Measurements from ENCODE around the gene SESN1. TPM values are rescaled to one million over a fixed set of nuclear protein-coding genes. Genes with fewer than 3 reads are reported as not detected.
A peak's percentile ranks its signal among the peaks of the same experiment; 100 is the strongest.
"Not testable (repeated sequence)": the region's sequence is repeated elsewhere in the genome, so short reads cannot be mapped to it uniquely, and the experiment has no call there.

The SESN1 gene
- total RNA-seq: 100 to 1,000 TPM in 3 of 4 donors, 10 to 100 TPM in 1; 73.3 to 253 (median 128) TPM

DNA sequence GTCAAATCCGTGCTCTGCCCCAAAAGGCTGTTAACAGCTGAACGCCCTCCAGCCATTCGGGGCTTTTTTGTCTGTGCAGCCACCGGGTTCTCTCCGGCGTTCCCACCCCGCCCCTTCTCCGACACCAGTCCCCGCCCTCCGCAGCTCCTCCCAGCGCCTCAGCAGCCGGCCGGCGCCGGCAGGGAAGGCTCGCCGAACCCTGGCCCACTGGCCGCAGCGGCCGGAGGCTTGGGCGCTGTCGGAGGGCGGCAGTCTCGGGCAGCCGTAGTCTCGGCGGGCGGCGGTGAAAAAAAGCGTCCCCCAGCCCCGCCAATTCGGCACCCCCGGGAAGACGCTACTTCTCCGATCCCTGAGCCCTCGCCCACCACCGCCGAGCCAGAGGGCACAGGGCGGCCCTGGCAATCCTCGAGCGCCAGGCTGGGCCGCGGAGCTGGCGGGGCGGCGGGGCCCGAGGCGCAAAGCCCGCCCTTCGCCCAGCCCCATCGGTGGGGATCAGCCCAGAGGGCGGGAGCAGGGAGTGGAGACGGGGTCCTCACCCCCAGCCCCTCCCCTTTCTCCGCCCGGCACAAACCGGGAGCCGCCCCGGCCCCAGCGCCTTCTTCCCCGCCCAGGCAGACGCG, at the start of gene SESN1:
TSS of gene SESN1 (minus strand) at position 431 of the 620 bp plus-strand sequence. CDS start 773 bp downstream, outside the sequence.
- H3K27me3 ChIP-seq: no peaks in the 10 kb centered on the region
- H3K36me3 ChIP-seq: no peaks in the 10 kb centered on the region
- H3K4me3 ChIP-seq: peak within 1 kb of the TSS; percentile 67 to 90 (median 82)
- H3K27ac ChIP-seq: peak within 1 kb of the TSS; percentile 93 to 98 (median 96)
- H3K4me1 ChIP-seq: peaks cover 20 to 49% of the 10 kb centered on the region in 2 donors
- in situ Hi-C loops (cut with MboI; ENCODE audit: low sequenced_read_pairs in 4 of 4): loop anchor here in 3 of 4 donors (5.0 to 25.0 kb wide), 3 partner anchors 288 to 432 kb away; partner anchors contain the start of gene CD164 (in 3 of the 3)
- peak; percentile 55 to 60 for ATAC-seq
- intact Hi-C loops (cut with DNase I; ENCODE audit: low total_unique reads): loop anchor here (1.0 to 10.0 kb wide), 11 partner anchors 78 to 1420 kb away; partner anchors contain the start of genes OSTM1, PPIL6, SMPD2 and SNX3
- DNase-seq: peak; percentile 93 to 97
- H3K9me3 ChIP-seq: no peaks in the 10 kb centered on the region
- TF ChIP-seq, protein P1, sequence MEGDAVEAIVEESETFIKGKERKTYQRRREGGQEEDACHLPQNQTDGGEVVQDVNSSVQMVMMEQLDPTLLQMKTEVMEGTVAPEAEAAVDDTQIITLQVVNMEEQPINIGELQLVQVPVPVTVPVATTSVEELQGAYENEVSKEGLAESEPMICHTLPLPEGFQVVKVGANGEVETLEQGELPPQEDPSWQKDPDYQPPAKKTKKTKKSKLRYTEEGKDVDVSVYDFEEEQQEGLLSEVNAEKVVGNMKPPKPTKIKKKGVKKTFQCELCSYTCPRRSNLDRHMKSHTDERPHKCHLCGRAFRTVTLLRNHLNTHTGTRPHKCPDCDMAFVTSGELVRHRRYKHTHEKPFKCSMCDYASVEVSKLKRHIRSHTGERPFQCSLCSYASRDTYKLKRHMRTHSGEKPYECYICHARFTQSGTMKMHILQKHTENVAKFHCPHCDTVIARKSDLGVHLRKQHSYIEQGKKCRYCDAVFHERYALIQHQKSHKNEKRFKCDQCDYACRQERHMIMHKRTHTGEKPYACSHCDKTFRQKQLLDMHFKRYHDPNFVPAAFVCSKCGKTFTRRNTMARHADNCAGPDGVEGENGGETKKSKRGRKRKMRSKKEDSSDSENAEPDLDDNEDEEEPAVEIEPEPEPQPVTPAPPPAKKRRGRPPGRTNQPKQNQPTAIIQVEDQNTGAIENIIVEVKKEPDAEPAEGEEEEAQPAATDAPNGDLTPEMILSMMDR (IDR thresholded peaks at IDR 0.05 in 4 of 5, conservative IDR thresholded peaks at IDR 0.05 in 1 of 5): no peak
- TF ChIP-seq POLR2A (IDR thresholded peaks at IDR 0.05): peak; percentile 95 to 98

DNA sequence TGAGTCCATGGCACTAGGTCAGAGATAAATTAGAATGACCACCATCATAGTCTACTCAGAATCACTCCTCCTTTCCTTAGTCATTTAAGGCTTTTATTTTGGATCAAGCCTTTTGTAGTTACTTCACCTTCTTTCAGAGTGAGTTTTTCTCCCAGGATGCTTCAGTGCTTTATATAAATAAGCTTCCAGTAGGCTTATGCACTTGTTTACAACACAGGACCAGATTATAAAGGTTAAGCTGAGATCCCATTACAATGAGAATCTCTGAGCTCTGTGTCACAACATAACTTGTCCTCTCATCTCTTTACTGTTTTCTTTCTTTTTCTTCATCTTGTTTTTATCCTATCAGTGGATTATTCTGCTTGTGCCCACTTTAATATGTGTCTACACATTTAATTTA, 48.5 kb upstream of the SESN1 start:
- intact Hi-C loops (cut with DNase I; ENCODE audit: low total_unique reads): no loop called here
- in situ Hi-C loops (cut with MboI; ENCODE audit: low sequenced_read_pairs in 4 of 4): loop anchor here in 1 of 4 donors (25.0 kb wide), 1 partner anchor 544 kb away; the partner anchor contains the start of genes AK9 and FIG4
- TF ChIP-seq, protein P1 (IDR thresholded peaks at IDR 0.05 in 4 of 5, conservative IDR thresholded peaks at IDR 0.05 in 1 of 5): no peak
- no peak for TF ChIP-seq POLR2A (IDR thresholded peaks at IDR 0.05)
- Histone ChIP-seq H3K27me3 (no peaks in the 10 kb centered on the region), H3K4me3 (no peak overlapping the region), H3K36me3 (peaks cover 0 to 16% of the 10 kb centered on the region in 2 donors), H3K4me1 (peaks cover 0 to 5% of the 10 kb centered on the region in 2 donors), H3K27ac (no peak overlapping the region), H3K9me3 (no peaks in the 10 kb centered on the region)
- DNase-seq (no peak), ATAC-seq (no peak)

DNA sequence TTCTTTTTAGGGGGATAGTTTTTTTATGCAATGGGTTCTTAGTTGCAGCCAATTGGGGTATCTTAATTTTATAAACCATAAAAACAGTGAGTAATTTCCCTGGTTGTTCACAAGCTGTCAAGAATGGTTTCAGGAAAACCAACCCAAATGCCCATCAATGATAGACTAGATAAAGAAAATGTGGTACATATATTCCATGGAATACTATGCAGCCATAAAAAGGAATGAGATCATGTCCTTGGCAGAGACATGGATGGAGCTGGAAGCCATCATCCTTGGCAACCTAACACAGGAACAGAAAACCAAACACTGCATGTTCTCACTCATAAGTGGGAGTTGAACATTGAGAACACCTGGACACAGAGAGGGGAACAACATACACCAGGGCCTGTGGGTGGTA, 47.4 kb upstream of the SESN1 start:
- intact Hi-C loops (cut with DNase I; ENCODE audit: low total_unique reads); ATAC-seq; H3K9me3 ChIP-seq; H3K4me1 ChIP-seq; H3K27me3 ChIP-seq; H3K27ac ChIP-seq; DNase-seq; H3K4me3 ChIP-seq: not testable (repeated sequence)
- in situ Hi-C loops (cut with MboI; ENCODE audit: low sequenced_read_pairs in 4 of 4): loop anchor here in 1 of 4 donors (25.0 kb wide), 1 partner anchor 545 kb away; the partner anchor contains the start of genes AK9 and FIG4
- peaks cover 0 to 16% of the 10 kb centered on the region in 2 donors for H3K36me3 ChIP-seq

GRCh38 chr6:109139109-109139508, 44.5 kb upstream of the SESN1 start:
- Histone ChIP-seq H3K9me3 (no peaks in the 10 kb centered on the region), H3K36me3 (peaks cover 0 to 16% of the 10 kb centered on the region in 2 donors), H3K4me3 (no peak overlapping the region), H3K27ac (no peak overlapping the region), H3K27me3 (no peaks in the 10 kb centered on the region), H3K4me1 (peaks cover 0 to 5% of the 10 kb centered on the region in 2 donors)
- in situ Hi-C loops (cut with MboI; ENCODE audit: low sequenced_read_pairs in 4 of 4): loop anchor here in 1 of 4 donors (25.0 kb wide), 1 partner anchor 548 kb away; the partner anchor contains the start of genes AK9 and FIG4
- DNase-seq: no peak
- intact Hi-C loops (cut with DNase I; ENCODE audit: low total_unique reads): no loop called here
- ATAC-seq: no peak
- TF ChIP-seq, protein P1 (IDR thresholded peaks at IDR 0.05 in 4 of 5, conservative IDR thresholded peaks at IDR 0.05 in 1 of 5): no peak
- TF ChIP-seq POLR2A (IDR thresholded peaks at IDR 0.05): no peak

DNA sequence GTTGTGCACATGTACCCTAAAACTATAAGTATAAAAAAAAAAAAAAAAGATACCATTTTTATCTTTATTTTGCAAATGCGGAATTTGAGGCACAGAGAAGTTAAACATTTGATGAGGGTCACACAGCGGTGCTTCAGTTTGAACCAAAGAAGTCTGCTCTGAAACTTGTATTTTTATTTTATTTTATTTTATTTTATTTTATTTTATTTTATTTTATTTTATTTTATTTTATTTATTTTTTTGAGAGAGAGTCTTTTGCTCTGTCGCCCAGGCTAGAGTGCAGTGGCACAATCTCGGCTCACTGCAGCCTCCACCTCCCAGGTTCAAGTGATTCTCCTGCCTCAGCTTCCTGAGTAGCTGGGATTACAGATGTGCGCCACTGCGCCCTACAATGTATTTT, 41.9 kb upstream of the SESN1 start:
- H3K27ac ChIP-seq: not testable (repeated sequence)

GRCh38 chr6:109136039-109136438, 41.4 kb upstream of the SESN1 start:
- ATAC-seq; H3K4me3 ChIP-seq; intact Hi-C loops (cut with DNase I; ENCODE audit: low total_unique reads): not testable (repeated sequence)

More for the DNA sequence above, 41.9 kb upstream of the SESN1 start:
- intact Hi-C loops (cut with DNase I; ENCODE audit: low total_unique reads); H3K4me1 ChIP-seq; H3K27me3 ChIP-seq; DNase-seq; ATAC-seq; H3K9me3 ChIP-seq; H3K4me3 ChIP-seq: not testable (repeated sequence)
- peaks cover 0 to 15% of the 10 kb centered on the region in 2 donors for H3K36me3 ChIP-seq
- in situ Hi-C loops (cut with MboI; ENCODE audit: low sequenced_read_pairs in 4 of 4): loop anchor here in 1 of 4 donors (25.0 kb wide), 1 partner anchor 551 kb away; the partner anchor contains the start of genes AK9 and FIG4

GRCh38 chr6:109135600-109135999, 41.0 kb upstream of the SESN1 start:
- ATAC-seq; H3K27ac ChIP-seq; H3K4me1 ChIP-seq; DNase-seq; H3K9me3 ChIP-seq; H3K36me3 ChIP-seq; H3K27me3 ChIP-seq; intact Hi-C loops (cut with DNase I; ENCODE audit: low total_unique reads); H3K4me3 ChIP-seq: not testable (repeated sequence)
- in situ Hi-C loops (cut with MboI; ENCODE audit: low sequenced_read_pairs in 4 of 4): loop anchor here in 1 of 4 donors (25.0 kb wide), 1 partner anchor 552 kb away; the partner anchor contains the start of genes AK9 and FIG4

More at GRCh38 chr6:109136039-109136438, 41.4 kb upstream of the SESN1 start:
- not testable (repeated sequence) for DNase-seq, H3K27me3 ChIP-seq, H3K4me1 ChIP-seq, H3K9me3 ChIP-seq, H3K27ac ChIP-seq
- in situ Hi-C loops (cut with MboI; ENCODE audit: low sequenced_read_pairs in 4 of 4): loop anchor here in 1 of 4 donors (25.0 kb wide), 1 partner anchor 551 kb away; the partner anchor contains the start of genes AK9 and FIG4
- peaks cover 0 to 11% of the 10 kb centered on the region in 2 donors for H3K36me3 ChIP-seq
